Skeletal muscle satellite cell (primary cell): ENCODE data around the gene PARP14.

ENCODE experiments used
- H3K27me3 ChIP-seq: 2 replicates; pipeline ENCODE4 v1.7.0; 2013; ENCODE audit warnings: low read length; ENCODE audit not compliant: control insufficient read depth, insufficient read depth
- H3K36me3 ChIP-seq: 2 replicates; pipeline ENCODE4 v1.7.0; 2013; ENCODE audit warnings: mild to moderate bottlenecking, control low read depth, low read length; ENCODE audit not compliant: insufficient read depth
- H3K4me1 ChIP-seq: 2 replicates; pipeline ENCODE4 v1.7.0; 2013; ENCODE audit warnings: low read length; ENCODE audit not compliant: control insufficient read depth, insufficient read depth
- H3K4me2 ChIP-seq: 2 replicates; pipeline ENCODE4 v1.7.0; 2013; ENCODE audit warnings: mild to moderate bottlenecking, low read length
- H3K4me3 ChIP-seq: 2 replicates; pipeline ENCODE4 v1.7.0; 2013; ENCODE audit warnings: low read length
- H3K9ac ChIP-seq: 2 replicates; pipeline ENCODE4 v1.7.0; 2013; ENCODE audit warnings: mild to moderate bottlenecking, low read depth, low read length, moderate library complexity
- H3K9me3 ChIP-seq: replicated peaks from 2 replicates; pipeline ENCODE4 v1.7.0; 2013; ENCODE audit warnings: mild to moderate bottlenecking, control low read depth, low read length

The PARP14 gene

GRCh38 chr3:122660297-122660974 lies 20.2 kb upstream of the PARP14 start:
- Histone ChIP-seq H3K36me3 (no peaks in the 10 kb centered on the region), H3K27me3 (peaks cover 13% of the 10 kb centered on the region), H3K4me1 (no peaks in the 10 kb centered on the region), H3K4me3 (no peak overlapping the region), H3K9ac (no peak overlapping the region), H3K9me3 (no peaks in the 10 kb centered on the region), H3K4me2 (no peak overlapping the region)

- H3K36me3 ChIP-seq, result no peaks in the 10 kb centered on the region
- peaks cover 17% of the 10 kb centered on the region for H3K27me3 ChIP-seq
- H3K4me1 ChIP-seq, result no peaks in the 10 kb centered on the region
- H3K4me3 ChIP-seq, result no peak overlapping the region
- H3K9ac ChIP-seq, result no peak overlapping the region
- no peak overlapping the region for H3K4me2 ChIP-seq
- H3K9me3 ChIP-seq, result no peaks in the 10 kb centered on the region
Observed at GRCh38 chr3:122661633-122662032, 19.0 kb upstream of the PARP14 start.

GRCh38 chr3:122662505-122662904 lies 18.1 kb upstream of the PARP14 start:
- Histone ChIP-seq H3K36me3 (no peaks in the 10 kb centered on the region), H3K4me2 (no peak overlapping the region), H3K4me3 (no peak overlapping the region), H3K9me3 (no peaks in the 10 kb centered on the region), H3K9ac (no peak overlapping the region), H3K27me3 (peaks cover 17% of the 10 kb centered on the region), H3K4me1 (no peaks in the 10 kb centered on the region)

- Histone ChIP-seq H3K4me1 (no peaks in the 10 kb centered on the region), H3K36me3 (no peaks in the 10 kb centered on the region), H3K4me3 (no peak overlapping the region), H3K4me2 (no peak overlapping the region), H3K27me3 (peaks cover 12% of the 10 kb centered on the region), H3K9me3 (no peaks in the 10 kb centered on the region), H3K9ac (no peak overlapping the region)
Observed at GRCh38 chr3:122665226-122665786, 15.3 kb upstream of the PARP14 start.

GRCh38 chr3:122665881-122666280 lies 14.8 kb upstream of the PARP14 start:
- Histone ChIP-seq H3K27me3 (peaks cover 12% of the 10 kb centered on the region), H3K9me3 (no peaks in the 10 kb centered on the region), H3K36me3 (no peaks in the 10 kb centered on the region), H3K4me3 (no peak overlapping the region), H3K4me1 (no peaks in the 10 kb centered on the region), H3K4me2 (no peak overlapping the region), H3K9ac (no peak overlapping the region)

- Histone ChIP-seq H3K4me2 (no peak overlapping the region), H3K9me3 (no peaks in the 10 kb centered on the region), H3K27me3 (peaks cover 3% of the 10 kb centered on the region), H3K9ac (no peak overlapping the region), H3K4me1 (no peaks in the 10 kb centered on the region), H3K36me3 (no peaks in the 10 kb centered on the region), H3K4me3 (no peak overlapping the region)
Observed at GRCh38 chr3:122668930-122669730, 11.5 kb upstream of the PARP14 start.

- Histone ChIP-seq H3K9me3 (no peaks in the 10 kb centered on the region), H3K27me3 (no peaks in the 10 kb centered on the region), H3K4me2 (no peak overlapping the region), H3K4me3 (no peak overlapping the region), H3K36me3 (no peaks in the 10 kb centered on the region), H3K9ac (no peak overlapping the region), H3K4me1 (peaks cover 3% of the 10 kb centered on the region)
Observed at GRCh38 chr3:122671553-122671952, 9.1 kb upstream of the PARP14 start.

GRCh38 chr3:122674339-122674738 lies 6.3 kb upstream of the PARP14 start:
- Histone ChIP-seq H3K9me3 (no peaks in the 10 kb centered on the region), H3K4me2 (no peak overlapping the region), H3K4me1 (peaks cover 12% of the 10 kb centered on the region)

GRCh38 chr3:122676759-122677158 lies 3.9 kb upstream of the PARP14 start:
- no peaks in the 10 kb centered on the region for H3K9me3 ChIP-seq
- no peak overlapping the region for H3K4me3 ChIP-seq
- no peak overlapping the region for H3K4me2 ChIP-seq
- H3K36me3 ChIP-seq, result no peaks in the 10 kb centered on the region
- H3K27me3 ChIP-seq, result no peaks in the 10 kb centered on the region
- H3K9ac ChIP-seq, result no peak overlapping the region
- peaks cover 27% of the 10 kb centered on the region for H3K4me1 ChIP-seq

More at GRCh38 chr3:122674339-122674738, 6.3 kb upstream of the PARP14 start:
- Histone ChIP-seq H3K4me3 (no peak overlapping the region), H3K27me3 (no peaks in the 10 kb centered on the region), H3K9ac (no peak overlapping the region), H3K36me3 (no peaks in the 10 kb centered on the region)

GRCh38 chr3:122677216-122677615 lies 3.4 kb upstream of the PARP14 start:
- Histone ChIP-seq H3K9me3 (no peaks in the 10 kb centered on the region), H3K27me3 (no peaks in the 10 kb centered on the region), H3K36me3 (no peaks in the 10 kb centered on the region), H3K4me3 (no peak overlapping the region), H3K4me1 (peaks cover 32% of the 10 kb centered on the region), H3K4me2 (no peak overlapping the region), H3K9ac (no peak overlapping the region)

- no peaks in the 10 kb centered on the region for H3K36me3 ChIP-seq
- peaks cover 32% of the 10 kb centered on the region for H3K4me1 ChIP-seq
- no peak overlapping the region for H3K9ac ChIP-seq
- no peaks in the 10 kb centered on the region for H3K9me3 ChIP-seq
- H3K4me3 ChIP-seq, result no peak overlapping the region
- no peak overlapping the region for H3K4me2 ChIP-seq
- no peaks in the 10 kb centered on the region for H3K27me3 ChIP-seq
Observed at GRCh38 chr3:122678506-122678905, 2.1 kb upstream of the PARP14 start.
